ENCODE data around the gene PEX5L. TPM values are rescaled to one million over a fixed set of nuclear protein-coding genes. Genes with fewer than 3 reads are reported as not detected.

PEX5L gene
- total RNA-seq, 6 experiments from 2014 or later, result not detected

- Histone ChIP-seq H3K4me3 (no peak overlapping the region), H3K27me3 (no peaks in the 10 kb centered on the region), H3K9me3 (no peaks in the 10 kb centered on the region), H3K36me3 (no peaks in the 10 kb centered on the region), H3K4me1 (no peaks in the 10 kb centered on the region), H3K27ac (no peak overlapping the region)
- TF ChIP-seq POLR2A (IDR thresholded peaks at IDR 0.05) (no peak), CTCF (IDR thresholded peaks at IDR 0.05) (no peak)
- intact Hi-C loops (cut with DNase I), result no loop called here
- DNase-seq, result no peak
- ATAC-seq, result no peak
Observed at GRCh38 chr3:179809639-179810038, 227.1 kb downstream of the PEX5L start.

GRCh38 chr3:179807588-179807987 lies 229.1 kb downstream of the PEX5L start:
- WGBS (ENCODE audit: insufficient coverage, low coverage, low lambda C conversion rate, missing lambda C conversion rate), result 71% methylated on average over 6 of the region's 14 CpGs

GRCh38 chr3:179806177-179806576 lies 230.6 kb downstream of the PEX5L start:
- no peaks in the 10 kb centered on the region for H3K4me1 ChIP-seq
- H3K36me3 ChIP-seq, result no peaks in the 10 kb centered on the region
- no peak overlapping the region for H3K27ac ChIP-seq
- 76% methylated on average over 5 of the region's 5 CpGs for WGBS (ENCODE audit: insufficient coverage, low coverage, low lambda C conversion rate, missing lambda C conversion rate)
- DNase-seq, result no peak
- intact Hi-C loops (cut with DNase I), result no loop called here
- no peak for ATAC-seq
- H3K4me3 ChIP-seq, result no peak overlapping the region
- no peaks in the 10 kb centered on the region for H3K27me3 ChIP-seq
- no peaks in the 10 kb centered on the region for H3K9me3 ChIP-seq
- TF ChIP-seq POLR2A (IDR thresholded peaks at IDR 0.05) (no peak), CTCF (IDR thresholded peaks at IDR 0.05) (no peak)

More at GRCh38 chr3:179807588-179807987, 229.1 kb downstream of the PEX5L start:
- no peaks in the 10 kb centered on the region for H3K4me1 ChIP-seq
- H3K36me3 ChIP-seq, result no peaks in the 10 kb centered on the region
- no peak for ATAC-seq
- no peak overlapping the region for H3K4me3 ChIP-seq
- H3K27me3 ChIP-seq, result no peaks in the 10 kb centered on the region
- TF ChIP-seq POLR2A (IDR thresholded peaks at IDR 0.05), result no peak
- no peak for TF ChIP-seq CTCF (IDR thresholded peaks at IDR 0.05)
- intact Hi-C loops (cut with DNase I), result no loop called here
- no peaks in the 10 kb centered on the region for H3K9me3 ChIP-seq
- DNase-seq, result no peak
- H3K27ac ChIP-seq, result no peak overlapping the region

GRCh38 chr3:179801856-179802255 lies 234.9 kb downstream of the PEX5L start:
- Histone ChIP-seq H3K4me3 (no peak overlapping the region), H3K36me3 (no peaks in the 10 kb centered on the region), H3K27me3 (no peaks in the 10 kb centered on the region), H3K4me1 (no peaks in the 10 kb centered on the region), H3K9me3 (no peaks in the 10 kb centered on the region), H3K27ac (no peak overlapping the region)
- intact Hi-C loops (cut with DNase I), result no loop called here
- DNase-seq (no peak), ATAC-seq (no peak)
- no peak for TF ChIP-seq CTCF (IDR thresholded peaks at IDR 0.05)
- WGBS (ENCODE audit: insufficient coverage, low coverage, low lambda C conversion rate, missing lambda C conversion rate), result 87% methylated on average over 4 of the region's 4 CpGs

- ATAC-seq, result no peak
- H3K27ac ChIP-seq, result no peak overlapping the region
- H3K9me3 ChIP-seq, result no peaks in the 10 kb centered on the region
- TF ChIP-seq CTCF (IDR thresholded peaks at IDR 0.05), result no peak
- no peak for TF ChIP-seq POLR2A (IDR thresholded peaks at IDR 0.05)
- H3K4me3 ChIP-seq, result no peak overlapping the region
- H3K36me3 ChIP-seq, result no peaks in the 10 kb centered on the region
- DNase-seq, result no peak
- no peaks in the 10 kb centered on the region for H3K4me1 ChIP-seq
- no peaks in the 10 kb centered on the region for H3K27me3 ChIP-seq
- intact Hi-C loops (cut with DNase I), result no loop called here
Observed at GRCh38 chr3:179801263-179801662, 235.5 kb downstream of the PEX5L start.
